ENCODE measurements around the gene KY. TPM values are rescaled to one million over a fixed set of nuclear protein-coding genes. Genes with fewer than 3 reads are reported as not detected.

KY gene, protein sequence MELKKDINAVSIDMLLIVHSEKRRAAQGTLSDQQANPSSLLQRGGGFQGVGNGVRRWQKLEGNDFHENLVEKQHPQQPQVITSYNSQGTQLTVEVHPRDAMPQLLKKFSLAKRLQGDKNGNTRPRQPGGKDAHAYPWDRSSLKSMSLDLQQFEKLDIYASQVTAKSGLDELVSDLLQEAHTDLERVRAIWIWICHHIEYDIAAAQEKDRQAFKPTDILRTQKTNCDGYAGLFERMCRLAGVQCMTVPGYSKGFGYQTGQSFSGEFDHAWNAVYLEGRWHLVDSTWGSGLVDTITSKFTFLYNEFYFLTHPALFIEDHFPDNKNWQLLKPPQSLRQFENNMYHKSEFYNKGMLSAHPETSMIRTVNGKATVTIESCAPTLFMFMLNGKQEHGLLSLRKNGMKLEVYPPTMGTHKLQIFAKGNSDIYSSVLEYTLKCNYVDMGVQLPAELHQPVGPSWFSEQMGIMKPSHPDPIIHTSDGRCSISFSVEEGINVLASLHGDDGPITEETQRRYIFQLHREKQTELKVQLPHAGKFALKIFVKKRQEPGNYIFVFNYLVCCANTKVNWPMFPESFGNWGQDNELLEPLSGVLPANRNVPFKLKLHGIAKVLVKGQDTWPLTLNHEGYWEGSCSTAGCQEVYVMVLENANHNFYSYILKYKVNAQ
- total RNA-seq, result 1 to 10 TPM in 1 of 3 donors, under 1 TPM in 1, not detected in 1; 0.33 to 1.2 TPM

DNA sequence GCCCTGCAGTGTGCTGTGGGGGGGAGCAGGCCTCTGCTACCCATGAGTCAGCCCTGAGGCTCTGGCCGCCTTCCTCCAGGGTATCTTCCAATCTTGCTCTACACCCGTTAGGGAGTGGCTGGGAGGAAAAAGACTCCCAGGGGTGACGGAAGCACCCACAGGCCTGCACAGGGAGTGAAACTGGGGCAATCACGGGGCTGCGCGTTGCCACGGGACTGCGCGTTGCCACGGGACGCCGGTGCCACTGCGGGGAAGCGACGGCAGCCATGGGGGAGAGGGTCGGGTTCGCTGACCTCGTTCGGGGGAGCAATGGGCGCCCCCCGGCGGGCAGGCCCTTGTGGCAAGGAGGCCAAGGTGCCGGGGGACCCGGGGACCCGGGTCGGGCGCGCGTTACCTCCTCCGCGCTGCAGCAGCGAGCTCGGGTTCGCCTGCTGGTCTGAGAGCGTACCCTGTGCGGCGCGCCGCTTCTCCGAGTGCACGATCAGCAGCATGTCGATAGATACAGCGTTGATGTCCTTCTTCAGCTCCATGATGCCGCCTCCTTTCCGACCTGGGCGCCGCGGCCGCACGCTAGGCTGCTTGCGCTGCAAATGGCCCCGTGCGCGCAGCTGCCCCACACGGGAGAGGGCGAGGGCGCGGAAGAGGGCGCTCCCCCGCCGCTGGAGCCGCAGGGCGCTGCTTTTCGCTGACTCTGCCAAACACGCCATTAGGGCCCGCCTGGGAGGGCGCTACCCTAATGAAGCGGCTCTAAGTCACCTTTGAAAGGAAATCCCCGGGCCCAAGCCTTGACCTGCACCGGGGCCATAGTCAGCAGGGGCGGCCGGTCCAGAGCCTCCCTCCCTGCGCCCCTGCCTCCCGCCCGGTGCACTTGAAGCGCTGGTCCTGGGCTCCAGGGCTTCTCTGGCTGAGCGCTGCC lies at the start of gene KY:
TSS of gene KY (minus strand) at position 592 of the 916 bp plus-strand sequence. CDS start at position 530, 62 bp downstream.
- Histone ChIP-seq H3K9me3 (no peaks in the 10 kb centered on the region), H3K36me3 (no peaks in the 10 kb centered on the region), H3K4me1 (peaks cover 0 to 6% of the 10 kb centered on the region in 2 donors), H3K27me3 (no peaks in the 10 kb centered on the region), H3K27ac (peak within 1 kb of the TSS; percentile 64 to 66), H3K4me3 (peak within 1 kb of the TSS; percentile 40 to 72 (median 54))
- intact Hi-C loops (cut with DNase I; ENCODE audit: low total_unique reads), result no loop called here
- DNase-seq (ENCODE audit: low spot score in 2 of 2), result no peak
- TF ChIP-seq POLR2A (IDR thresholded peaks at IDR 0.05), result no peak

DNA sequence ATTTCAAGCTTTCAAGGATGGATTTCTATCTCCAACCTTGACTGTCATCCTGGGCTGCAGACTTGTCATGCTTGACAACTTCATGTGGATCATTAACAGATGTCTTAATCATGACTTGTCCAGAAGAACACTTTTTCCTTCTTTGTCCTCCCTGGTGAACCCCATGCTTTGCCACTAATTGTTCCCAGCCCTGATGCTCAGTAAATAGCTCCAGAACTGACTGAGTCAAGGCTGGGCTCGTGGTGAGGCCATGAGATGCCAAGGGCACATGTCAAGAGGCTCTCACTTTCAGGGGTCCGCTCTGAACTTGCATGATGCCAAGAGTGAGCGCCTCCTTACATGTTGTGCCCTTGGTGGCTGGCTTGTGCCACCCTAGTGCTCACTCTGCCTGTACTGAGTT lies 48.9 kb upstream of the KY start:
- TF ChIP-seq, protein P1, sequence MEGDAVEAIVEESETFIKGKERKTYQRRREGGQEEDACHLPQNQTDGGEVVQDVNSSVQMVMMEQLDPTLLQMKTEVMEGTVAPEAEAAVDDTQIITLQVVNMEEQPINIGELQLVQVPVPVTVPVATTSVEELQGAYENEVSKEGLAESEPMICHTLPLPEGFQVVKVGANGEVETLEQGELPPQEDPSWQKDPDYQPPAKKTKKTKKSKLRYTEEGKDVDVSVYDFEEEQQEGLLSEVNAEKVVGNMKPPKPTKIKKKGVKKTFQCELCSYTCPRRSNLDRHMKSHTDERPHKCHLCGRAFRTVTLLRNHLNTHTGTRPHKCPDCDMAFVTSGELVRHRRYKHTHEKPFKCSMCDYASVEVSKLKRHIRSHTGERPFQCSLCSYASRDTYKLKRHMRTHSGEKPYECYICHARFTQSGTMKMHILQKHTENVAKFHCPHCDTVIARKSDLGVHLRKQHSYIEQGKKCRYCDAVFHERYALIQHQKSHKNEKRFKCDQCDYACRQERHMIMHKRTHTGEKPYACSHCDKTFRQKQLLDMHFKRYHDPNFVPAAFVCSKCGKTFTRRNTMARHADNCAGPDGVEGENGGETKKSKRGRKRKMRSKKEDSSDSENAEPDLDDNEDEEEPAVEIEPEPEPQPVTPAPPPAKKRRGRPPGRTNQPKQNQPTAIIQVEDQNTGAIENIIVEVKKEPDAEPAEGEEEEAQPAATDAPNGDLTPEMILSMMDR (IDR thresholded peaks at IDR 0.05), result no peak
- TF ChIP-seq POLR2AphosphoS5 (IDR thresholded peaks at IDR 0.05) (no peak), POLR2A (IDR thresholded peaks at IDR 0.05) (no peak)
- Histone ChIP-seq H3K4me1 (no peaks in the 10 kb centered on the region), H3K27me3 (no peaks in the 10 kb centered on the region), H3K9me3 (no peaks in the 10 kb centered on the region), H3K4me3 (no peak overlapping the region), H3K36me3 (no peaks in the 10 kb centered on the region), H3K27ac (peak overlapping the region; percentile 23 to 66)
- no peak for DNase-seq (ENCODE audit: low spot score in 2 of 2)
- intact Hi-C loops (cut with DNase I; ENCODE audit: low total_unique reads), result loop anchor here (1.0 kb wide), 1 partner anchor 37 kb away; no protein-coding TSS in a partner anchor

DNA sequence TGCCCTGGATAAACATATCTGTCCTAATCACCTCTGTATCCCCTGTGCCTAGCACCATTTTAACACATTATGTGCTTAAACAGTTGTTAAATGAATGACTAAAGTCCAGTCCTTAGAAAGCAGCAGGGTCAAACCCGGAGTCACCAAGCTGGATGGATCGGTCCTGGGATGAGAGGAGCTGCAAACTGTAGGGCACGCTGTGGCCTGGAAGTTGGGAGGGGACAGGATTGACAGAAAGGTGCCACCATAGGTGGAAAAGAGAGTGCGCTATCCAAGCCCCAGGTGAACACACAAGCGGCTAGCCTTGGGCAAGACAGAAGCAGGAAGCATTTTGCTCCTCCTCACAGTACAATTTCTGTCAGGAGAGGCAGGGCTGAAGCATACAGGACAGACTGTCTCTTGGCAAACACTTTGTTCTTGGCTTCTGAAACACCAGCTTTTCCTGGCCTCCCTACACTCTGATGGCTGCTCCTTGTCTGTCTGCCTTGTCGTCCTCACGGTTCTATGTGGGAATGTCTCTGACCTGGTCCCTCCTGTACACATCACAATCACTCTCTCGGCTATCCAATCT lies 48.4 kb upstream of the KY start:
- no peaks in the 10 kb centered on the region for H3K4me1 ChIP-seq

DNA sequence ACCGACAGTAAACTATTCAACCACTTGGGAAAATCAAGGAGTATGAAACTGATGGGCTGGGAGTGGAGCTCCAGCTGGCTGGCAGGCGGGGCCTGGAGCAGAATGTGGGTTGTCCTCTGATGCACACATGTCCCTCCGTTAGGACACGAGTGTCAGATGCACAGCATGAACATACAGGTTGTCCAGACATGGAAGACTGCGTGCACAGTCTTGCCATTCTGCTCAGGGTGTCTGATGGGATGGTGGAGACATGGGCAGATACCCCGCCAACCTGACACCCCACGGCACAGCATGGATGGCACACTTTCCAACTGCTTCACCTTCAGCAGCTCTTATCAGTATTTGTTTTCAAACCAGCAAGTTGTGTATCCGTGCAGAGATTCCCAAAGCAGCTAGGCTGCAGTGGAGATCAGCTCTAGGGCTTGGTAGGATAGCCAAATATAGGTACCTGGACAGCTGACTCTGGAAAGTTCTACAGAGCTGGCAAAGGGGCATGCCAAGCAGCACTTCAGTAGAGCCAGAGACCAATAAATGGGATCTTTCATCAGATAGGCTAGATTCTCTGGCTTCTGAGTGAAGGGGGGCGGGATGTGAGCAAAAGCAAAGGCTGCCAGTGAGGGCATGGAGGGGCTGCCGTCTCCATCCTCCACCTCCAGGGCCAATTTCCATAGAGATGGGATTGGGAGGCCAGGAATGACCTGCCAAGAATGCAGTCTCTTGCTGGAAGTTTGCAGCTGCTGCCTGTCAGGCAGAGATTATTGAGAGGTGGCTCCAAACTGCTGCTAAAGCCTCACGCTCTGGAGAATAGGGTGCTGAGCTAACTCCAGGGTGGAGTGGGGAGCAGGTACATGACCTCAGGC lies 47.2 kb upstream of the KY start:
- no peak overlapping the region for H3K4me3 ChIP-seq
- H3K9me3 ChIP-seq, result no peaks in the 10 kb centered on the region
- DNase-seq (ENCODE audit: low spot score in 2 of 2), result peak in 1 of 2 donors; percentile 66
- H3K27ac ChIP-seq, result peak overlapping the region; percentile 23 to 66
- H3K36me3 ChIP-seq, result no peaks in the 10 kb centered on the region
- TF ChIP-seq POLR2AphosphoS5 (IDR thresholded peaks at IDR 0.05) (no peak), POLR2A (IDR thresholded peaks at IDR 0.05) (no peak)
- TF ChIP-seq, protein P1 (IDR thresholded peaks at IDR 0.05), result no peak
- no peaks in the 10 kb centered on the region for H3K27me3 ChIP-seq
- intact Hi-C loops (cut with DNase I; ENCODE audit: low total_unique reads), result no loop called here
- no peaks in the 10 kb centered on the region for H3K4me1 ChIP-seq

More for the DNA sequence above, 48.4 kb upstream of the KY start:
- intact Hi-C loops (cut with DNase I; ENCODE audit: low total_unique reads), result no loop called here
- no peaks in the 10 kb centered on the region for H3K9me3 ChIP-seq
- TF ChIP-seq POLR2A (IDR thresholded peaks at IDR 0.05) (no peak), POLR2AphosphoS5 (IDR thresholded peaks at IDR 0.05) (no peak)
- TF ChIP-seq, protein P1 (IDR thresholded peaks at IDR 0.05), result no peak
- H3K27me3 ChIP-seq, result no peaks in the 10 kb centered on the region
- DNase-seq (ENCODE audit: low spot score in 2 of 2), result no peak
- peak overlapping the region; percentile 23 to 66 for H3K27ac ChIP-seq
- H3K4me3 ChIP-seq, result no peak overlapping the region
- no peaks in the 10 kb centered on the region for H3K36me3 ChIP-seq

All from breast epithelium (tissue), 4 donors.